OCI-LY7 (cell line): ENCODE results near the gene NOXA1. TPM values are rescaled to one million over a fixed set of nuclear protein-coding genes. Genes with fewer than 3 reads are reported as not detected.

Experiments
- BruUV-seq: library from RNA; stranded (reverse); fragments of 400-500 nt; replicated peaks from 2 replicates; lab custom pipeline; 2021; lab: Mats Ljungman, UMichigan
- CTCF ChIA-PET: fragments of 300-600 bp; sonication (Branson Sonifier 250); formaldehyde crosslinking; loops from one replicate; lab custom pipeline; 2022; ENCODE audit warnings: antibody characterized with exemption; ENCODE audit not compliant: unreplicated experiment; lab: Charles Lee
- POLR2A ChIA-PET: fragments of 300-600 bp; sonication (Branson Sonifier 250); formaldehyde crosslinking; loops from one replicate; lab custom pipeline; 2022; ENCODE audit warnings: antibody characterized with exemption; lab: Charles Lee
- DNase-seq: peaks from one replicate; pipeline ENCODE4 v3.0.0-alpha.2; 2015; ENCODE audit warnings: low spot score
- H2AFZ ChIP-seq: fragments of 200-600 bp; sonication (generic), shearing (Covaris generic); 2 replicates; pipeline ENCODE4 v1.6.1; 2014; ENCODE audit warnings: mild to moderate bottlenecking, antibody characterized with exemption, low read length, moderate library complexity
- H3K27ac ChIP-seq: fragments of 200-600 bp; sonication (generic); 2 replicates; pipeline ENCODE4 v1.5.1; 2014; ENCODE audit warnings: mixed run types, low read depth, mild to moderate bottlenecking, moderate library complexity, low read length, inconsistent platforms; ENCODE audit not compliant: poor library complexity, severe bottlenecking
- H3K36me3 ChIP-seq: fragments of 200-600 bp; sonication (generic); 2 replicates; pipeline ENCODE4 v1.6.1; 2014; ENCODE audit warnings: mild to moderate bottlenecking, antibody characterized with exemption, low read length, moderate library complexity, mixed read lengths; ENCODE audit not compliant: insufficient read depth
- H3K4me1 ChIP-seq: fragments of 200-600 bp; sonication (generic); 2 replicates; pipeline ENCODE4 v1.5.1; 2014; ENCODE audit warnings: mild to moderate bottlenecking, low read length; ENCODE audit not compliant: insufficient read depth, poor library complexity, severe bottlenecking
- H3K4me2 ChIP-seq: fragments of 200-600 bp; sonication (generic); 2 replicates; pipeline ENCODE4 v1.6.1; 2014; ENCODE audit warnings: mild to moderate bottlenecking, low read length
- H3K4me3 ChIP-seq: fragments of 200-600 bp; sonication (generic); 2 replicates; pipeline ENCODE4 v1.5.1; 2014; ENCODE audit warnings: mild to moderate bottlenecking, low read depth, low read length; ENCODE audit not compliant: poor library complexity, severe bottlenecking
- H3K79me2 ChIP-seq: fragments of 200-600 bp; sonication (generic); 2 replicates; pipeline ENCODE4 v1.6.1; 2016; ENCODE audit warnings: low read depth, mild to moderate bottlenecking, low read length, moderate library complexity, mixed read lengths; ENCODE audit not compliant: insufficient read depth
- H3K9me2 ChIP-seq: fragments of 200-600 bp; sonication (generic); 2 replicates; pipeline ENCODE4 v1.6.1; 2016; ENCODE audit warnings: mild to moderate bottlenecking, low read length, mixed read lengths; ENCODE audit not compliant: insufficient read depth
- H3K9me3 ChIP-seq: fragments of 200-600 bp; sonication (generic); 2 replicates; pipeline ENCODE4 v1.6.1; 2014; ENCODE audit warnings: mild to moderate bottlenecking, mixed run types, low read length, mixed read lengths
- H4K20me1 ChIP-seq: fragments of 200-600 bp; sonication (generic); 2 replicates; pipeline ENCODE4 v1.6.1; 2014; ENCODE audit warnings: mild to moderate bottlenecking, antibody characterized with exemption, low read length, moderate library complexity, mixed read lengths; ENCODE audit not compliant: insufficient read depth
- CTCF ChIP-seq: fragments of 200-600 bp; sonication (generic); conservative IDR thresholded peaks from 2 replicates; pipeline ENCODE4 v1.5.1; 2014; ENCODE audit warnings: mild to moderate bottlenecking, antibody characterized with exemption, low read length, moderate library complexity, mixed read lengths
- EZH2phosphoT487 ChIP-seq: fragments of 200-600 bp; sonication (generic); IDR thresholded peaks from 2 replicates; pipeline ENCODE4 v1.6.1; 2018; ENCODE audit warnings: low read depth, borderline replicate concordance, mild to moderate bottlenecking, mixed run types, antibody characterized with exemption, low read length, moderate library complexity, mixed read lengths
- intact Hi-C: fragments of 100-400 bp; cut with micrococcal nuclease; formaldehyde crosslinking; loops from one replicate; pipeline ENCODE4 v1.10.0; 2022; ENCODE audit not compliant: unreplicated experiment
- total RNA-seq, 2 experiments: library from RNA; depleted of rRNA in 1 of 2; stranded (reverse); fragments of >200 nt in 1 of 2; shearing (Covaris generic) in 1 of 2; gene quantifications; 2 replicates each; pipeline ENCODE4 v1.2.3, GENCODE V29; 2014 to 2022

The NOXA1 gene
- total RNA-seq, 2 experiments from 2014 or later, result not detected

GRCh38 chr9:137435381-137435891 is 12.2 kb downstream of the NOXA1 start:
- TF ChIP-seq EZH2phosphoT487, result no peak
- TF ChIP-seq CTCF, result no peak
- intact Hi-C loops, result no loop called here
- CTCF ChIA-PET, result no interaction called here
- no TSS peak for BruUV-seq
- Histone ChIP-seq H4K20me1 (no peaks in the 10 kb centered on the region; the same call in 1 of the 2 replicates), H3K36me3 (no peaks in the 10 kb centered on the region), H3K9me2 (no peaks in the 10 kb centered on the region), H3K9me3 (no peaks in the 10 kb centered on the region), H3K4me2 (no peak overlapping the region), H3K27ac (no peak overlapping the region), H3K4me3 (no peak overlapping the region), H3K4me1 (peaks cover 3% of the 10 kb centered on the region), H2AFZ (no peak overlapping the region), H3K79me2 (no peaks in the 10 kb centered on the region)
- DNase-seq, result no peak
- POLR2A ChIA-PET, result no interaction called here

GRCh38 chr9:137435980-137436760 is 13.0 kb downstream of the NOXA1 start:
- Histone ChIP-seq H3K36me3 (no peaks in the 10 kb centered on the region), H3K4me3 (no peak overlapping the region), H3K9me2 (no peaks in the 10 kb centered on the region), H3K9me3 (no peaks in the 10 kb centered on the region), H4K20me1 (no peaks in the 10 kb centered on the region; the same call in 1 of the 2 replicates), H3K4me1 (no peaks in the 10 kb centered on the region), H3K4me2 (no peak overlapping the region), H3K27ac (no peak overlapping the region), H2AFZ (no peak overlapping the region), H3K79me2 (no peaks in the 10 kb centered on the region)
- TF ChIP-seq CTCF, result no peak
- TF ChIP-seq EZH2phosphoT487, result no peak
- intact Hi-C loops, result no loop called here
- no TSS peak for BruUV-seq
- POLR2A ChIA-PET, result no interaction called here
- DNase-seq, result no peak
- CTCF ChIA-PET, result no interaction called here
